ENCODE data around the gene WNT3A. TPM values are rescaled to one million over a fixed set of nuclear protein-coding genes. Genes with fewer than 3 reads are reported as not detected.
A peak's percentile ranks its signal among the peaks of the same experiment; 100 is the strongest.

Gene WNT3A
- total and polyA plus RNA-seq, 9 of the 15 experiments (the other 6 are each of a cell fraction or from before 2014, with no cell fraction given) = not detected

GRCh38 chr1:228033376-228033775, 26.6 kb downstream of the WNT3A start (continued):
- no peak for TF ChIP-seq HMBOX1 (IDR thresholded peaks at IDR 0.05)

GRCh38 chr1:228034954-228035837, 28.4 kb downstream of the WNT3A start:
- intact Hi-C loops (cut with micrococcal nuclease) = no loop called here
- no TSS peak for BruUV-seq (replicated peaks)
- H3K4me3 ChIP-seq = no peak overlapping the region
- H3K4me1 ChIP-seq (replicated peaks in 1 of 2; ENCODE audit: control insufficient read depth in 2 of 2, insufficient read depth in 2 of 2, low read length in 2 of 2) = peaks cover 0 to 22% of the 10 kb centered on the region in 2 experiments; a peak in 2 of 5 replicates
- TF ChIP-seq ZEB2 (IDR thresholded peaks at IDR 0.05) = no peak
- no peak for TF ChIP-seq SIRT6 (IDR thresholded peaks at IDR 0.05; ENCODE audit: low read depth, low read length)
- TF ChIP-seq ZFP36 (IDR thresholded peaks at IDR 0.05; ENCODE audit: low read depth, low read length, partially characterized antibody) = peak; percentile 93
- TF ChIP-seq PHB2 (IDR thresholded peaks at IDR 0.05; ENCODE audit: low read depth) = no peak
- TF ChIP-seq FOXP1 (CRISPR knock-in tag; IDR thresholded peaks at IDR 0.05) = no peak
- no peak for TF ChIP-seq FOXO4 (CRISPR knock-in tag; IDR thresholded peaks at IDR 0.05)
- no peak for TF ChIP-seq NCOR1 (IDR thresholded peaks at IDR 0.05)
- TF ChIP-seq MTF1 (CRISPR knock-in tag; IDR thresholded peaks at IDR 0.05; ENCODE audit: borderline replicate concordance) = no peak
- TF ChIP-seq RBM25 (IDR thresholded peaks at IDR 0.05; ENCODE audit: low read depth, low read length, severe bottlenecking) = peak; percentile 41
- no peak for TF ChIP-seq FOXP4 (CRISPR knock-in tag; IDR thresholded peaks at IDR 0.05; ENCODE audit: borderline replicate concordance)
- TF ChIP-seq RNF219 (CRISPR knock-in tag; IDR thresholded peaks at IDR 0.05) = no peak
- no peak for TF ChIP-seq SRSF7 (optimal IDR thresholded peaks at IDR 0.05; ENCODE audit: low read depth, low read length)
- ChIA-PET CTCF (ENCODE audit: low intra/inter-chr PET ratio) (no interaction called here), POLR2A (interaction anchor here (1.1 kb wide), 1 partner anchor 13 kb away, joined by 3 read pairs; no protein-coding TSS in a partner anchor)
- no peak overlapping the region for H3K4me2 ChIP-seq (ENCODE audit: insufficient read depth, low read length)
- H3K36me3 ChIP-seq (ENCODE audit: control insufficient read depth, insufficient read depth, low read length) = no peaks in the 10 kb centered on the region
- in situ Hi-C loops (cut with MboI) = no loop called here
- no peak for ATAC-seq
- H3K9ac ChIP-seq (ENCODE audit: insufficient read depth in 1 of 2, low read depth in 2 of 2, low read length in 2 of 2) = no peak overlapping the region
- H3K79me2 ChIP-seq (ENCODE audit: control insufficient read depth, insufficient read depth, low read length) = no peaks in the 10 kb centered on the region
- H3K27me3 ChIP-seq (ENCODE audit: control insufficient read depth in 2 of 2, insufficient read depth in 2 of 2, low read length in 2 of 2) = peaks cover 21 to 67% of the 10 kb centered on the region in 2 experiments; a peak in 4 of 5 replicates
- H3K9me1 ChIP-seq (ENCODE audit: control insufficient read depth, insufficient read depth, low read length) = no peaks in the 10 kb centered on the region
- WGBS (ENCODE audit: insufficient coverage, low coverage, missing lambda C conversion rate) = 2% methylated on average over 16 of the region's 16 CpGs
- peaks cover 6% of the 10 kb centered on the region for H4K20me1 ChIP-seq (replicated peaks; ENCODE audit: control insufficient read depth, insufficient read depth, low read length)
- no peaks in the 10 kb centered on the region for H3K9me3 ChIP-seq (replicated peaks; ENCODE audit: control insufficient read depth, insufficient read depth, low read depth, low read length)
- no peak overlapping the region for H3K27ac ChIP-seq (ENCODE audit: extremely low read depth, low read depth, low read length)
- no peak overlapping the region for H2AFZ ChIP-seq (ENCODE audit: low read depth, low read length)
- no peak for DNase-seq (ENCODE audit: extremely low read depth in 1 of 4, low spot score in 3 of 4)
- FAIRE-seq = peak; percentile 15
